GM21526 (cell line): Measurements from ENCODE around the gene SLC7A11.
A peak's percentile ranks its signal among the peaks of the same experiment; 100 is the strongest.
"Not testable (repeated sequence)": the region's sequence is repeated elsewhere in the genome, so short reads cannot be mapped to it uniquely, and the experiment has no call there.

ENCODE experiments used
- ATAC-seq: cut with Tn5 transposase; IDR thresholded peaks from one replicate; pipeline ENCODE4 v1.9.1; 2021; ENCODE audit warnings: moderate library complexity; ENCODE audit not compliant: unreplicated experiment, low FRiP score

The SLC7A11 gene

DNA sequence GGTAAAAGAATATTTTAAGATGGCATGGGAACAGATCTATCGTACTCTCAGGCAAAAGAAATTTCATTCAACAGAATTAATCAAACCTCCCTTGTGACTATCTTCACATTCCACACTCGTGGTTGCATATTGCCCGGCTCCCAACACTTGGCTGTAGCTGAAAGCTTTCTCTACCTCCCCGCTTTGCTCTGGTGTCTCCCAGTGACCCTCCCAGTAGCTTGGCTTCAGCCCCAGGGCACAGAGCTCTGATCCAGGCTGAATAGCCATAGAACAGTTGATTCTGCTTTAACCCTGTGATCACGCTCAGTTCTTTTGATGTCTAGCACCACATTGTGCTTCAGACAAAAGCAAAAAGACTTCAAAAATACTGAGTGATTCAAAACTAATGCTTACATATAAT lies 24.6 kb downstream of the SLC7A11 start:
- no peak for ATAC-seq

DNA sequence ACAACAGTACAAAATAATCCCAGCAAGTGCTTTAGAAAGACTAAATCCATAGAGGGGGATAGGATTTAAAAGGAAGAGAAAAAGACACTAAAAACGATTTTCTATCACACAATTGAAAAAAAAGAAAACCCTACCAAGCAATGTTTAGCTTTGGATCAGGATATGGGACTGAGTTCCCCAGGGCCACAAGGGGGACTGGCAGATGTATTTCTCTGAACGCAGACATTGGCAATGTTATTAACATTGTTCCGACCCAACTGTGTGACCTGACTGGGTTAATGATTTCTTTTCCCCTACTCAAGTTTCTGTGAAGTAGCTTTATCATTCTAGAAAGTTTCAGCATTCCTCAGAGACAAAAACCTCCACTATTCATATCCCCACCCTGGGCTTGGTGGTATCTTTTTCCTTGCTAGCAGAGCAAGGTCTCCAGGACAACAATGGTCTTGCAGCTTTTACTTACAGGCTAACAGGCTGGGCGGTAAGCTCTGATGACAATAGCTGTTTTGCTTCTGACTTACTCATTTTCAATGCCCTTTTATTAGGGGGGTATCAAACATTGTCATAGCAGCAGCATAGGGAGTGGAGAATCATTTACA lies 25.8 kb downstream of the SLC7A11 start:
- ATAC-seq: no peak

DNA sequence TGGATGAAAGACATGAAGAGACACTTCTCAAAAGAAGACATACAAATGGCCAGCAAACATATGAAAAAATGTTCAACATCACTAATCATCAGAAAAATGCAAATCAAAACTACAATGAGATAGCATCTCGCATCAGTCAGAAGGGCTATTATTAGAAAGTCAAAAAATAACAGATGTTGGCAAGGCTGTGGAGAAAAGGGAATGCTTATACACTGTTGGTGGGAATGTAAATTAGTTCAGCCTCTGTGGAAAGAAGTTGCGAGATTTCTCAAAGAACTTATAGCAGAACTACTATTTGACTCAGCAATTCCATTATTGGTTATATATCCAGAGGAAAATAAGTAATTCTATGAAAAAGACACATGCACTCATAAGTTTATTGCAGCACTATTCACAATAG lies 31.6 kb downstream of the SLC7A11 start:
- ATAC-seq: not testable (repeated sequence)

DNA sequence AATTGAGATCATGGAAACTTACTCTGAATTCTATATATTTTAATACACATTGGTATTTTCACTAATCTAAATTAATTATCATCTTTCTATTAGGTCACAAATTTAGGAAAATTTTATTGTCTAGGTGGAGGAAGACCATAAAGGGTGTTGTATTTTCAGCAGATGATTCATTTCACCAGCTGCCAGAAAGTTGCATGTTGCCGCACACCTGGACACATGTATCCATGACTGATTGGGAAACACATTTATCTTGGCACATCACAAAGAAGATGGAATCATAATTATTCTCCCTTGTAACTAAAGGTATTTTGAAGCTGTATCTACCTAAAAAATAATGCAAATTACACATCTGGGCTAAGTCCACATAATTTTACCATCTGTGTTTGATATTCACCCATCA lies 33.1 kb downstream of the SLC7A11 start:
- no peak for ATAC-seq

DNA sequence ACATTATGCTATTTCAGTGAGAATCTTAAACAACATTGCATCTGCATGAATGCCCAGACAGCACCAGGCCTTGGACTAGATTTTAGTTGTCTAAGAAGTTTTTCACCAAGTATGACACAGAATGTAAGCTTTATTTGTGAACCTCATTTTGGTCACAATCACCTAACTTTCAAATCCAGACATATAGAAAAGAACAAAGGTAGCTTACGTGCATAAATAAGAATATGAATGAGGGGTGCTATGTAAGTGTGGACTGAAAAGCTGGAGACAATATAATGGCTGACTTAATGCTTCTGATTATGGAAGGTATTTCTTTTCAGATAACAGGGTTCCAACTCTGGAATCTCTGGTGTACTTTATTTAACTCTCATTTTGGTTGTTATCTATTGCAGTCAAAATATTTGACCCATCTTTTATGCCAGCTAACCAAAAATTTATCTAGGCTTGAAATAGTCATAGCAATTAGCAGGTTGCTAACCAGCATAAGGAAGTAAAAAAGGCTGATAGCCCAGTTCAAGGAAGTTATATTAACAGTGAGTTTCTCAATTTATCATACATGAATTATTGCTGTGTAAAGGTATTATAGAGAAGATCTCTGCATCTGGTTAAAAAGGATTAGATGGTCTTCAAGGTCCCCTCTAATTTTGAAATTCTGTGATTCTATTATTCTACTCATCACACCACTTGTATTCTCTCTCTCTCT lies 36.5 kb downstream of the SLC7A11 start:
- no peak for ATAC-seq

DNA sequence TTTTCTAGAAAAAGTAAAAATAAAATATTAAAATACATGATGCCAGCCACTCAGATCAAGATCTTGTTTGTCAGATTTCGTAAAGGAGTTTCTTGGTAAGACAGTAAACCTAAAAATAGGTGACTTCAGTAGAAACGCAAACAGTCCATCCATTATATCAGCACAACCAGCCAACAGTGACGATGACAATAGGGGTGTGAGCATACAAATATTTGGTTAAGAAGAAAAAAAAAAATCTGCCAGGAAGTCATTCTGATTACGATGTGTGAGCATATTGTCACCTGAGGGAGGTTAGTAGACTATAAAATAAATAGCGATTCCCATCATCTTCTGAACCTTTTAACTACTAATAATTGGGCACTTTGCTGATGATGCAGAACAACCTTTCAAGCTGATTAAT lies 37.6 kb downstream of the SLC7A11 start:
- ATAC-seq: no peak

DNA sequence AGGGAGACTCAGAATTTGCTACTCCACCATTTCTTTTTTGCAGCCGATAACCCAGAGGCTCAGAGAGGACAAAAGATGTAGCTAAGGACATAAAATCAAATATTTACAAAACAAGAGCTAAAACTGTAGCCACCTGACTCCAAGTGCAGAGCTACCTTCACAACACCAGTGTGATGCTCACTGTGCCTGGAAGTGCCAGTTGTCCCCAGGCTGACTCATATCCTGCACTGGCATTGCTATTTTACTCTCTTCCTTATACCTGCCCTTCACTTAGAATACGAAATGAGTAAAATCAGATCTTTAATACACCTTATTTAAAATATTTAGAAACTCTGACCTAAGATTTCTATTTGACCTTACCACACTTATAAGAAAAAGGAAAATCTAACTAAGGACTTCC lies 39.5 kb downstream of the SLC7A11 start:
- no peak for ATAC-seq

DNA sequence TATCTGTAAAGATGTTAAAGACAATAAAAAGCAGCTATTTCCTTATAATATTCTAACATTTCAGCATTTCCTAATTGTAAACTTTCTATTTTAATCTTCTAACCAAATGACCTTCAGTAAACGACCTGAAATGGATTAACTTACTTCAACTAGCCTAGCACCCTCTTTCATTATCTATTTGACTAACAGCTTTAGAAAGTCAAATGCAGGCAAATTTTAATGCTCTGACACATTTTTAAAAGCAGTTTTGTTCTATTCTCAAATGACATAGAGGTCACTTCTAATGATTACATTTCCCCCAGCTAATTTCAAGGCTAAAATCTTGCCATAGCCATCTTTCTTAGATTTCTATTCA lies 41.9 kb downstream of the SLC7A11 start:
- ATAC-seq: peak; percentile 43

DNA sequence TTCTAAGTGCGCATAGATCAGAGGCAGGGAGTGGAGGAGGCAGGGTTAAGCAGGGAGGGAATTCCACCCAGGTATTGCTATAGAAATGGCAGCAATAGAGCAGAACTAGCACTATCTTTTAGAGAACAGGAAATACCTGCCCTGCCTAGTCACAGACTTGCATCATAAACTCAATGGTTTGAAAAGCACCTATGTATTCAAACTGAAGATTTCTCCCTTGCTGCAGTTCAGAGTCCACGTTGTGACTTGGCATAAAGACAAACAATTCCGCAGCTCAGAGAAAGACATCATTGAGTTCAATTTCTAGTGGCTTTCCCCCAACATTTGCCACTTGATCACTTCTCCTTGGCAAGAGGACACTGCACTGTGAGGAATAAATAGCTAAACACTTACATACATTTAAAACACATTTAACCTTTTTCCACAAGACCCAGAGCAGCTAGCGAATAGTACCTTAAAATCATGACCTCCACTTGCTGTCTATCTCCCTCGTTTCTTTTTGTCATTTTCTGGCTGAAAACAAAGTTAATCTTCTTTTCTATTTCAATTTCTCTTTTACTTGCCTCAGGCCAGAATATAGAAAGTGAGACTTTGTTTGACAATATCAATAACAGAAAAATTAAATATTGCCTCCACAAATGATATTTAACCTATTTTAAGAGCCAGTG lies 42.4 kb downstream of the SLC7A11 start:
- ATAC-seq: peak; percentile 84

DNA sequence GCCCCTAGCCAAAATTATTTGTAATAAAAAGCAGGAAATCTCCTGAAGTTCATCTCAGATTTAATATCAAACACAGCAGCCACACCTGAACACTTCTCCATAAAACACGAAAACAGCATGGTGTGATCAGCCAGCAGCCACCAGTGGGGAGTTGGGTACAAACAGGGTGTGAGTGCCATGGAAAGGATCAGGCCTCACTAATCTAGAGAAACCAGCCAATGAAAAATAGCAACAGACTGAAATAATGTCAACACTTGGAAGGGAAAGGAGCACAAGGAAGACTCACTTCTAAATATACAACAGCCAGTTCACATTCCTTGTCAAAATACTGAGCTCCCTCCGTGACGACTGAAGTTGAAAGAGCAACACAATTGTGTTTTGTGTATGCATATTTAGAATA lies 46.0 kb downstream of the SLC7A11 start:
- ATAC-seq: no peak

DNA sequence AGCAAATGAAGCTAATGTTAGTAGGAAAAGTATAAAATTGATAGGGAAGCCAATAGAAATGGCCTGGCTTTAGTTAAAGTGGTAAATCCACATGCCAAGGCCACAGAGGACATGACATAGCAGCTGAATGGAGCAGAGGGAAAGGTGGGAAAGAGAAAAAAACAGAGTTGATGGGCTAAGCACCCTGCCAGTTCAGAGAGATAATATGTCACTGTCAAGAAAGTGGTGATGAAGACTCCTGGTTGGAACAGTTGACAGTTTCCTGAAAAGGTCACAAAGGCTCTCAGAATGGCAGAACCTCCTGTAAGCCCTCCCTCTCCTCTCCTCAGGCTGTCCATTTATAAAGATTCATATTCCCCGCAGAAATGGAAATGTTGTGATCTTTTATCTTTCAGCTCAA lies 48.2 kb downstream of the SLC7A11 start:
- no peak for ATAC-seq

DNA sequence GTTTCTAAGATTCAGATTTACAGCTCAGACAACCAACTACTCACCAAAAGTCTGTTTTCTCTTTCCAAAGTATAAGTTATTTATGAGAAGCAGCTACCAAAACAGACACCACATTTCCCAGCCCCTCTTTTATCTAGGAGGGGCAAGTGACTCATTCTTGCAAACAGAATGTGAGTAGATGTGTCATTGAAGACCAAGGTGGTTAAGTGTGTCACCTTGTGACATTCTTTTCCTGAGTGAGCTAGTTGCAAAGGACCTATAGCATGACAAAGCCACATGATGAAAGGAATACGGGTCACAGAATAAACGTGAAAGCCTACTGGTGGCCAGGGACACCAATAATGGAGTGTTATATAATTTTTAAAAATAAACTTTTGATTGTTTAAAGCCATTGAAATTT lies 50.0 kb downstream of the SLC7A11 start:
- no peak for ATAC-seq

DNA sequence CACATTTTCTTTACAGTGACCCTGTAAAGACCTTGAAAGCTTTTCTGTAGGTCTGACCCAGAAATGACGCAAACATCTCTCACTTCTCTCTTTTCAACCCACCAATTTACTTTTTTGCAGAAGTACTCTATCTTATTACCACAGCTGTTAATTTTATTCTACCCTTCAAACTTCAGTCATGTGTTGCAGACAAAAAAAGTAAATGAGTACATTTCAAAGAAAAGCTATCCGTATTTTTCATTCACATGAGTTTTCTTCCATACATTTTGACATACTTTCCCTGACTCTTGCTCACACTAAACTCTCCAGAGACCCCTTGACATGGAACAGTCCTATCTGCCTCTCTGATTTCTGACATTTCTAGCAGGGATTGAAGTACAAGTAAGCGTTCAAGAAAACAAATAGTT lies 51.7 kb downstream of the SLC7A11 start:
- peak; percentile 100 for ATAC-seq

DNA sequence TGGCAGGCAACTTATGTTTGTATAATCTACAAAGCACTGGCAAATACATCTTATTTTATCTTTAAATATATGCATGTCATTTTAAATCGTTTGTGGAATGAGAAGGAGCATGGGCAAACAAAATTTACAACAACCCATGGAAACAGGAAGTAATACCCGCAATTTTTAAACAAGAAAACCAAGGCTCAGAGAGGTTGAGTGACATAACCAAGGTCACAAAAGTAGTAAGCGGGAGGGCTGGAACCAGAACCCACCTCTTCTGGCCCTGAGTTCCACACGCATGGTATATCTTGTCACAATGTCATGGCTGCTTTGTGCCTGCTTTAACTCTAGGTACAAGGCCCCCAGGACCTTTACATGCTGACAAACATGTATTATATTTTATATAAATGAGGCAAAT lies 52.9 kb downstream of the SLC7A11 start:
- ATAC-seq: no peak

DNA sequence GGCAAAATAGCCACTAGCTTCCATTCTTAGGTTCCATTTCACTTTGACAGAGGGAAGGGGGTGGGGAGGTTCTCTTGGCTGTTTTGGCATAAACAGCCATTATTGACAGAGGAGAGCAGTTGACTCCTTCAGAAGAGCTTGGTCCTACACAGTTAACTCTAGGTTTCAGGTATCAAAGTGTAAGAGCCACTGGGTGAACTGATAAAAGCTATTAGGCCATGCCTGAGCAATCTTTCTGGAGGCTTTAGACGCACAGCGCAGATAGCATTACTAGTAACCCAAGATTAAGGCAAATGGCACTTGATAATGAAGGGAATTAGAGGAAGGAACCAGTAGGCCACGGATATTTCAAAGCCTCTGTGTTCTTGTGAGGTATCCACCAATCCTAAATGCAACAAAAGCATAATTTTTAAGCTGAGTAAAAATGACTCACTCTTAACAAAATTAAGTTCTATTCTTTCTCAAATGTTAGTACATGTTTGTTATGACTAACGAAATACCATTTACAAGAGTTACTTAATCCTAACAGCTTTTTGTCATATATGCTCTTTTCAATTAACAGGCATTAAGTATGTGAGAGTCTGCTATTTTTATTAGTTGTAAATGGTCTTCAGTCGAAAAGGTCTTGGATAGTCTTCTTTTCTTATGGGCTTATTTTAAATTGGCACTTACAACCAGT lies 53.6 kb downstream of the SLC7A11 start:
- ATAC-seq: no peak

DNA sequence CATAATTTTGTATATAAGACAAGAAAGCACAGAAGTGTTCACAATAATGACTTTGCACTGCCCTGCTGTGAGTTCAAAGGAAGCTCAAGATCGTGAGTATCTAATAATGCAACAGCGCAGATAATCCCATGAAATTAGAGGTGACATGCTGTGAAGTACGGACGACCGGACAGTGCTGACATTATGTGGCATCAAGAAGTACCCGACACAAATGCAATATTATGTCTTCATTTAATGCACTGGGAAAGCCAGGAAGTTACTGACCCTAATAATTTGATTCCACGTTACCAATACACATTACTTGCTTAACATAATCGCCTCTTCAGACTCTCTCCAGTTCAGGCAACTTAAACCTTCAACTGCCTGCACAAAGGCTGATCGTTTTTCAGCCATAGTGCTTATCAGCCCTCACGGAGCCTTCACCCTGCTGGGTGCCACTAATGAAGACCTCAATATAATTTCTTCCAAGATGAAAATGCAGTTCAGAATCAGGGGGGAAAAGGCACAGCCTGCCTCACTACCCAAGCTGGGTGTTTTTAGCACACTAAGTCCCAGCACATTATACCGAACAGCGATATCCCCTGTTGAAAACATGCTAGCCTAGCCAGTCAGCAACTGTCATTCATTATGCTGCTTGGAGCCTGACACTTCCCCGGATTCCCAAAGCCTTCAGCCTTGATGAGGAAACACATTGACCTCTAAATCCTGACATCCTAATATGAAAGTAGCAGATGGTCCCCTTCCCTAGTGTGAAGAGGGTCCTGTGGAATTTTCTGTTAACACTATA lies 56.1 kb downstream of the SLC7A11 start:
- ATAC-seq: no peak

DNA sequence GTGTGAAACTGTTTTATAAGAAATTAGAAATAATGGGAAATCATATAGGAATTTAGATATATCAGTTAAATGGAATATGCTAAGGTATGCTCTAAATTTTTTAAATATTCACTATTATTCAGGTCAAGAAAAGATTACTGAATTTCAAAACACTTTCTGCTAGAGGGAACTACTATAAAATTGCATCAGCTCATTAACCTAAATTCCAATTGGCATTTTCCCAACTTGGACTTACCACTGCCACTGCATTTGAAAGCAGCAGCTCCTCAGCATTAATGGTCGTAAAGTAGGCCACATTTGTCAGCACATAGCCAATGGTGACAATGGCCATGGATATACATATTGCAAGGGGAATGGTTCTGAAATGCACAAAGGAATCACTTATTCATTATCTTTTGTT lies 57.3 kb downstream of the SLC7A11 start:
- no peak for ATAC-seq

DNA sequence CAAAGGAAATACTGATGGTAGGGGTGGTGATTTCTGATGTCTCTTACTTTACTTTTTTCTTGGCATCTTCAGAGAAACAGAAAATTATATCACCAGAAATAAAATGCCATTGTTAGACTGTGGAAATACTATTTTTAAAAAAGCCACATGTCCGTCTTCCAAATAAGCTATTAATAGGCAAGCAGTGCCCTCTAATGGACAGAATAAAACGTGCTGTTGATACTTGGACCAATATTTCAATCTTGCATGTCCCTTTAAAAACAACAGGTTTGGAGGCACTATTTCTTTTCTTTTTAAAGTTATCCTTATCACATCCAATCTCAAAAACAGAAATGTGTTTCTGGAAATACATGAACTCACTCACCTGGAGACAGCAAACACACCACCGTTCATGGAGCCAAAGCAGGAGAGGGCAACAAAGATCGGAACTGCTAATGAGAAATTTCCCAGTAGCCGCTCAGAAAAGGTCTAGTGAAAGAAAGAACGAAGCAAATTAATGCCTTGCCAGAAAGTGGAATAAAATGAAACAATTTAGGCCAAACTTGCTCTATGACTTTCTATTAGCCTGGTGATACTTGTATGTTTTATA lies 59.2 kb downstream of the SLC7A11 start:
- ATAC-seq: peak; percentile 65

DNA sequence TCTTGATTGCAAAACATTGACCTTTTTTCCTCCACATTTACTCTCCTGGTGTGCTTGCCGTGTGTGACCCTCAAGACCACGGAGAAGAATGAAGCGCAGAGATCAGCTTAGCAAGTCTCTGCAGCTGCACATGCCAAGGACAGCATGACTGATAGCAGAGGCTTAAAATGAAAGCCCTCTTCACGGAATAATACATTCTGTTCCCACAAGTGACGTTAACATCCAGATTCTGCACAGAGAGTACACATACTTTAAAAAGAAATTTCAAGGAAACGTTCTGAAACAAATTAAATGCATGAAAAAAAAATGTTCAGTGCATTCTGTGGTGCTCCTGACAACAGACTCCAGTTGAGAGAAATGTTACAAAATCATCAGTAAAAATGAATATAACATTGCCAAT lies 60.9 kb downstream of the SLC7A11 start:
- ATAC-seq: no peak

DNA sequence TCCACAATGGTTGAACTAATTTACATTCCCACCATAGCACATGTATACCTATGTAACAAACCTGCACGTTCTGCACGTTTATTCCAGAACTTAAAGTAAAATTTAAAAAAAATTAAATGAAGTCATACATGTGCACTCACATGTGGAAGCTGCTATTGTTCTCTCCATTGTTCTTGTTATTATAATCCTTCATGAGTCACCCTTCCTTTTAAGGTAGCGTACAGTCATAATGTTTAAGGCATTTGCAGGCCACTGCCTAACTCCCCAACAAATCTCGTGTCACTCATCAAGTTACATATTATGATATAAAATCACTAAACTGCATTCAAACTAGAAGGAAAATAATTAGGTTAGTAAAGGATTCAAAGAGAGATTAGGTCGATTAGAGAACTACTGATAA lies 63.6 kb downstream of the SLC7A11 start:
- ATAC-seq: no peak
